Measurements from ENCODE around the gene AUTS2. TPM values are rescaled to one million over a fixed set of nuclear protein-coding genes. Genes with fewer than 3 reads are reported as not detected.

AUTS2 gene
- total RNA-seq, 1 experiment from 2014 or later: 256 TPM

DNA sequence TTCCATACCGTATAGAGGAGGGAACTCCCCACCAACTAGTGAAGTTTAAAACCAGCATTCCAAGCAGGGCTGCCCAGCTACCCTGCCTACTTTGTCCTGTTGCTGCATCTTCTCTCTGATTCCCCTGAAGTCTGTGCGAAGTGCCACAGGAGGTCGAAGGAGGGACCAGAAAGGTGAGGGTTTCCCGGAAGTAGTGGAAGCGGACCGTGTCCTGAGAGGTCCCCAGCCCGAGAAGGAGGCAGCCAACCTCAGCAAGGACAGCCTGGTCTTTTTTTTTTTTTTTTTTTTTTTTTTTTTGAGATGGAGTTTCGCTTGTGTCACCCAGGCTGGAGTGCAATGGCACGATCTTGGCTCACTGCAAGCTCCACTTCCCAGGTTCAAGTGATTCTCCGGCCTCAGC lies 861.8 kb downstream of the AUTS2 start:
- TF ChIP-seq, protein P1, sequence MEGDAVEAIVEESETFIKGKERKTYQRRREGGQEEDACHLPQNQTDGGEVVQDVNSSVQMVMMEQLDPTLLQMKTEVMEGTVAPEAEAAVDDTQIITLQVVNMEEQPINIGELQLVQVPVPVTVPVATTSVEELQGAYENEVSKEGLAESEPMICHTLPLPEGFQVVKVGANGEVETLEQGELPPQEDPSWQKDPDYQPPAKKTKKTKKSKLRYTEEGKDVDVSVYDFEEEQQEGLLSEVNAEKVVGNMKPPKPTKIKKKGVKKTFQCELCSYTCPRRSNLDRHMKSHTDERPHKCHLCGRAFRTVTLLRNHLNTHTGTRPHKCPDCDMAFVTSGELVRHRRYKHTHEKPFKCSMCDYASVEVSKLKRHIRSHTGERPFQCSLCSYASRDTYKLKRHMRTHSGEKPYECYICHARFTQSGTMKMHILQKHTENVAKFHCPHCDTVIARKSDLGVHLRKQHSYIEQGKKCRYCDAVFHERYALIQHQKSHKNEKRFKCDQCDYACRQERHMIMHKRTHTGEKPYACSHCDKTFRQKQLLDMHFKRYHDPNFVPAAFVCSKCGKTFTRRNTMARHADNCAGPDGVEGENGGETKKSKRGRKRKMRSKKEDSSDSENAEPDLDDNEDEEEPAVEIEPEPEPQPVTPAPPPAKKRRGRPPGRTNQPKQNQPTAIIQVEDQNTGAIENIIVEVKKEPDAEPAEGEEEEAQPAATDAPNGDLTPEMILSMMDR (conservative IDR thresholded peaks at IDR 0.05): no peak
- H4K91ac ChIP-seq (ENCODE audit: insufficient read length, low read depth, low read length): no peak overlapping the region
- no peaks in the 10 kb centered on the region for H3K79me1 ChIP-seq (ENCODE audit: insufficient read depth, low read depth, low read length, poor library complexity, severe bottlenecking)
- no peaks in the 10 kb centered on the region for H3K4me1 ChIP-seq (ENCODE audit: insufficient read depth, low read length)
- no peak overlapping the region for H2BK15ac ChIP-seq (ENCODE audit: low read depth, low read length)
- no peak for DNase-seq
- H3K23ac ChIP-seq (ENCODE audit: insufficient read length, low read depth, low read length): no peak overlapping the region
- H3K27ac Mint-ChIP-seq: no peak overlapping the region
- H2BK5ac ChIP-seq (ENCODE audit: insufficient read length, low read length): no peak overlapping the region
- no peak overlapping the region for H3K9ac ChIP-seq (ENCODE audit: extremely low read depth, insufficient read length, low read length)
- no peak overlapping the region for H2BK12ac ChIP-seq (ENCODE audit: insufficient read length, low read depth, low read length)
- H2BK120ac ChIP-seq (ENCODE audit: low read depth, low read length, poor library complexity, severe bottlenecking): no peak overlapping the region
- no peak overlapping the region for H2AFZ ChIP-seq (ENCODE audit: low read length)
- no peaks in the 10 kb centered on the region for H4K20me1 ChIP-seq (ENCODE audit: control insufficient read depth, insufficient read depth, insufficient read length)
- H3K79me2 ChIP-seq (ENCODE audit: insufficient read depth, low read length): no peaks in the 10 kb centered on the region
- H3K27me3 ChIP-seq (ENCODE audit: insufficient read depth, low read length): no peaks in the 10 kb centered on the region
- no peak overlapping the region for H2BK20ac ChIP-seq (ENCODE audit: low read depth, low read length, poor library complexity, severe bottlenecking)
- H2AK5ac ChIP-seq (ENCODE audit: insufficient read length, low read length): no peak overlapping the region
- no peak overlapping the region for H3K4ac ChIP-seq (ENCODE audit: low read depth, low read length)
- no peaks in the 10 kb centered on the region for H3K9me3 ChIP-seq (ENCODE audit: control insufficient read depth, low read depth, low read length)
- no peaks in the 10 kb centered on the region for H3K9me3 Mint-ChIP-seq
- H3K36me3 Mint-ChIP-seq (ENCODE audit: insufficient read depth in 1 of 3, low read depth in 3 of 3): no peaks in the 10 kb centered on the region
- no CpG with 5 or more reads among the region's 10 CpGs for WGBS (ENCODE audit: extremely low coverage, insufficient read length, low lambda C conversion rate)
- no peak overlapping the region for H4K8ac ChIP-seq (replicated peaks; ENCODE audit: insufficient read length, low read depth, low read length)
- no peak overlapping the region for H3K4me3 Mint-ChIP-seq
- H3K18ac ChIP-seq (ENCODE audit: insufficient read length, low read depth, low read length): no peak overlapping the region
- H3K56ac ChIP-seq (ENCODE audit: insufficient read length, low read depth, low read length): no peak overlapping the region
- H3K4me1 Mint-ChIP-seq: peaks cover 21 to 25% of the 10 kb centered on the region in 2 experiments
- no peak overlapping the region for H3K4me2 ChIP-seq (ENCODE audit: insufficient read depth, insufficient read length, low read length)
- no peak overlapping the region for H3K14ac ChIP-seq (ENCODE audit: insufficient read depth, low read length)
- H3K23me2 ChIP-seq (ENCODE audit: insufficient read length, low read depth, low read length, poor library complexity, severe bottlenecking): no peaks in the 10 kb centered on the region
- H3K27me3 Mint-ChIP-seq (ENCODE audit: low read depth): no peaks in the 10 kb centered on the region
- H3T11ph ChIP-seq (ENCODE audit: low read length): no peak overlapping the region
- no peak overlapping the region for H4K5ac ChIP-seq (ENCODE audit: insufficient read length, low read depth, low read length)
- no peak overlapping the region for H3K27ac ChIP-seq (ENCODE audit: insufficient read length, low read depth, low read length)

All from H9 (cell line).